ENCODE results near the gene PITRM1.
A peak's percentile ranks its signal among the peaks of the same experiment; 100 is the strongest.

The PITRM1 gene

DNA sequence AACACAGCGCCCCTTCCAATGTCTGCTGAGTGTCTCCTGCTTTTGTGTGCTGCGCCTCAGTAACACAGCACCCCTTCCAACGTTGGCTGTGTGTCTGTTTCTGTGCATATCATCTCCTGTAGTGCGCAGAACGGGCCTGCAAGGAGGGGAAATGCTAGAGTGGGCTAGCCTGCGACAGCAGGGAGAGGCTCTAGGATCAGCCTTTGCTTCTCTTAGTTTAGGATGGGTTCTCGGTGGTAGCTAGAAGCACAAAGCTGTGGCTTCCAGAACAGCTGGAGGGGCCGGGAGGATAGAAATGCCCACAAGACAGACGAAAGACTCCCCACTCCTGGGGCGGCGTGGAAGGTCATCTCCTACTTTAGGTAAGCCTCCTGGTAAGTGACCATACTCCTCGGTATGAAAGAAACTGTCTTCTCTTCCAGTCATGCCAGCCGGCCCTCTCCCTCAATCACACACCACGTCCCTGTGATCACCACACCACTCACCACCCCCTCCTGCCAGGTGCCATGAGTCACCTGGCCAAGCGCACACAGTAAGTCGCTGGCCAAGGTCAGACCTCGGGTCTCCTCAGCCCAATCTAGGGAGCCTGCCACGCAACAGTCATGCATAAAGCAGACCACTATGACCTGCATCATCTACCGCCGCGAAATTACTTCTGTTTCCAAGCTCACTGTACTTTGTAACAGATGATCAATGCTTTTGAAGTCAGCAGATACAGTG, 4.8 kb downstream of the PITRM1 start:
- TF ChIP-seq, protein P1, sequence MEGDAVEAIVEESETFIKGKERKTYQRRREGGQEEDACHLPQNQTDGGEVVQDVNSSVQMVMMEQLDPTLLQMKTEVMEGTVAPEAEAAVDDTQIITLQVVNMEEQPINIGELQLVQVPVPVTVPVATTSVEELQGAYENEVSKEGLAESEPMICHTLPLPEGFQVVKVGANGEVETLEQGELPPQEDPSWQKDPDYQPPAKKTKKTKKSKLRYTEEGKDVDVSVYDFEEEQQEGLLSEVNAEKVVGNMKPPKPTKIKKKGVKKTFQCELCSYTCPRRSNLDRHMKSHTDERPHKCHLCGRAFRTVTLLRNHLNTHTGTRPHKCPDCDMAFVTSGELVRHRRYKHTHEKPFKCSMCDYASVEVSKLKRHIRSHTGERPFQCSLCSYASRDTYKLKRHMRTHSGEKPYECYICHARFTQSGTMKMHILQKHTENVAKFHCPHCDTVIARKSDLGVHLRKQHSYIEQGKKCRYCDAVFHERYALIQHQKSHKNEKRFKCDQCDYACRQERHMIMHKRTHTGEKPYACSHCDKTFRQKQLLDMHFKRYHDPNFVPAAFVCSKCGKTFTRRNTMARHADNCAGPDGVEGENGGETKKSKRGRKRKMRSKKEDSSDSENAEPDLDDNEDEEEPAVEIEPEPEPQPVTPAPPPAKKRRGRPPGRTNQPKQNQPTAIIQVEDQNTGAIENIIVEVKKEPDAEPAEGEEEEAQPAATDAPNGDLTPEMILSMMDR (IDR thresholded peaks at IDR 0.05; ENCODE audit: low read depth, low read length, missing control alignments) = no peak
- in situ Hi-C loops (cut with HindIII; ENCODE audit: low pct_ligation_motif_present, low sequenced_read_pairs) = no loop called here
- Histone ChIP-seq H3K36me3 (replicated peaks) (peaks cover 65% of the 10 kb centered on the region), H3K27me3 (replicated peaks) (no peaks in the 10 kb centered on the region), H3K4me3 (ENCODE audit: low read depth, low read length) (no peak overlapping the region), H3K27ac (no peak overlapping the region)
- no peak for DNase-seq

DNA sequence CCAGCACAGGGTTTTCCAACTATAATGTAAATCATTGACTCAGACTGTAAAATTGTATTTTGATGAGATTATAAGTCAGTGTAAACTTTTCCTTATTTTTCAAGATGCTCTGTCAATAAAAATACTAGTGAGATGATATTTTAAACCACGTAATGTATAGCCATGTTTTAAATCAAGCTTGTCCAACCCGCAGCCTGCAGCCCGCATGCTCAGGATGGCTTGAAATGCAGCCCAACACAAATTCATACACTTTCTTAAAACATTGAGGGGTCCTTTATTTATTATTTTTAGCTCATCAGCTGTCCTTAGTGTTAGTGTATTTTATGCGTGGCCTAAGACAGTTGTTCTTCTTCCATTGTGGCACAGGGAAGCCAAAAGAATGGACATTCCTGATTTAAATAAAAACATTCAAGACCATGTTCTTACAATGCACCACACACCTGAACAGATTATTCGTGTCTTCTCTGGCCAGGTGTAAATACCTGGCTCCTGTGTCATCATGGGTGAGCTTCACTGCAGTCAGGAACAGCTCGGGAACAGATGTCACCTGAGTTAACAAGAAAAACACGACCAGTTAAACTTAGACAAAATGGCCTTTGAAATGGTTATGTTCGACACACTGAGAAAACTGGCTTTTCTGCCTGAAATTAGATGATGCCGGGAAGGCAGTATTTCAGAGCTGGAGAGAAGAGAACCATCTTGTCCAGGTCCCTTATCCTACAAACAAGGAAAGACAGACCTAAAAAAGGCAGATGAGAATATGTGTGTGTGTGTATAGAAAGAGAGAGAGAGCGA, 5.9 kb downstream of the PITRM1 start:
- TF ChIP-seq, protein P1 (IDR thresholded peaks at IDR 0.05; ENCODE audit: low read depth, low read length, missing control alignments) = no peak
- H3K27ac ChIP-seq = no peak overlapping the region
- in situ Hi-C loops (cut with HindIII; ENCODE audit: low pct_ligation_motif_present, low sequenced_read_pairs) = no loop called here
- DNase-seq = no peak
- no peak overlapping the region for H3K4me3 ChIP-seq (ENCODE audit: low read depth, low read length)
- peaks cover 74% of the 10 kb centered on the region for H3K36me3 ChIP-seq (replicated peaks)
- H3K27me3 ChIP-seq (replicated peaks) = no peaks in the 10 kb centered on the region

DNA sequence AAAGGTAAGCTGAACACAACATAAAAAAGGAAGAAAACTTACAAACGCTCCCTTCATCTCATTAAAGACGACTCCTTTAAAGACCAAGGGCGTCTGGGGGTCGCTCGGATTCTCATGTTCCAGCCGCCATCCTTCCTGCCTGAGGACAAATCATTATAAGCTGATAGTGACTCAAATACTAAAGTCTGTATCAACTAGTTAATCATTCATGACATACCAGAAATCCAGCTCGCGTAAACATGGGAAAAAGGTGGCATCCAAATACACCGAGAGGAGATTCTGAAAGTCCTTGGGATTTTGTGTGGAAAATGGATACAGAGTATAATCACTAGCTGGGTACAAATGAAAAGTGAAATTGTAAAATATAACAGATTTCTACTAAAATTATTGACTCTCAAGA, 7.4 kb downstream of the PITRM1 start:
- Histone ChIP-seq H3K27ac (no peak overlapping the region), H3K4me3 (ENCODE audit: low read depth, low read length) (no peak overlapping the region), H3K27me3 (replicated peaks) (no peaks in the 10 kb centered on the region), H3K36me3 (replicated peaks) (peaks cover 85% of the 10 kb centered on the region)
- no peak for DNase-seq
- in situ Hi-C loops (cut with HindIII; ENCODE audit: low pct_ligation_motif_present, low sequenced_read_pairs) = no loop called here
- TF ChIP-seq, protein P1 (IDR thresholded peaks at IDR 0.05; ENCODE audit: low read depth, low read length, missing control alignments) = no peak

DNA sequence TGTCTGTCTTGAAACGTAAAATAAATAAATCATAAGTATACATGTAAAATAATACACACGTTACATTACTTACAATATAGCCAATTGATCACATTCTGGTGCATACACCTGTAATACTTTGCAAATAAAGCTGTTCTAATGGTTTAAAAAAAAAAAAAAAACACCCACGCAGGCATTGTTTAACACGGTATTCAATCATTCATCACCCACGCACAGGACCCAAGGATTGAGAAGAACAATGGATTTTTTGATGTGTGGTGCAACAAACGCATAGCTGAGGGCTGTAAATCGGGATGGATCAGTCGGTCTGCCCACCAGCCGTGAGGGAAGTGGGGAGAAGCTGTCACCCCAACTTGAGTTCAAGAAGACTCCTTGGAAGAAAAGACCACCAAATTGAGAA, 8.7 kb downstream of the PITRM1 start:
- in situ Hi-C loops (cut with HindIII; ENCODE audit: low pct_ligation_motif_present, low sequenced_read_pairs) = no loop called here
- H3K27ac ChIP-seq = no peak overlapping the region
- no peak for DNase-seq
- H3K27me3 ChIP-seq (replicated peaks) = no peaks in the 10 kb centered on the region
- TF ChIP-seq, protein P1 (IDR thresholded peaks at IDR 0.05; ENCODE audit: low read depth, low read length, missing control alignments) = no peak
- H3K4me3 ChIP-seq (ENCODE audit: low read depth, low read length) = no peak overlapping the region
- H3K36me3 ChIP-seq (replicated peaks) = peaks cover 85% of the 10 kb centered on the region

DNA sequence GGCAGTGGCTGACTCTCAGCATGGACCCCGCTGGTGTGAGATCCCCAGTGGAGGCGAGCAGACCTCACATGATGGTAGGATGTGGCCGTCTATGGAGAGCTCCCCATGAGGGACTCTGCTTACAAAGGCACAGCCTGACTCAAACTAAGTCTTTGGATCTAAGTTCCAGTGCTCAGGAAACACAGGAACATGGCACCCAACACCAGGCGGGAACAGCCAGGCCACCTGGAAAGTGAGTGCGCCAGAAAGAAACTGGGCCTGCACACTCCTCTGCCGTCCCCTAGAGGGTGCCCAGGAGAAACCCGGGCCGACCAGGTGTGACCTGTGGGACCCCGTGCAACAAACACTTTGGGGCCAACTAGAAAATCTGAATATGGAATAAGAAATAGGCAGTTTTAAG, 10.0 kb downstream of the PITRM1 start:
- H3K4me3 ChIP-seq (ENCODE audit: low read depth, low read length) = no peak overlapping the region
- no peak for DNase-seq
- H3K27me3 ChIP-seq (replicated peaks) = no peaks in the 10 kb centered on the region
- in situ Hi-C loops (cut with HindIII; ENCODE audit: low pct_ligation_motif_present, low sequenced_read_pairs) = no loop called here
- TF ChIP-seq, protein P1 (IDR thresholded peaks at IDR 0.05; ENCODE audit: low read depth, low read length, missing control alignments) = peak; percentile 41
- peaks cover 88% of the 10 kb centered on the region for H3K36me3 ChIP-seq (replicated peaks)
- H3K27ac ChIP-seq = no peak overlapping the region
